Left ventricle myocardium inferior (tissue), 1 donor: ENCODE results near the gene RIPOR3. TPM values are rescaled to one million over a fixed set of nuclear protein-coding genes. Genes with fewer than 3 reads are reported as not detected.

Source experiments
- DNase-seq: peaks from one replicate; pipeline ENCODE4 v3.0.0-alpha.2; 2020
- H3K27ac ChIP-seq: fragments of 200-600 bp; replicated peaks from 2 replicates; pipeline ENCODE4 v1.8.0; 2021
- H3K27me3 ChIP-seq: fragments of 200-600 bp; 2 replicates; pipeline ENCODE4 v1.8.0; 2021; ENCODE audit warnings: low read depth
- H3K36me3 ChIP-seq: fragments of 200-600 bp; 2 replicates; pipeline ENCODE4 v1.8.0; 2021
- H3K4me1 ChIP-seq: fragments of 200-600 bp; 2 replicates; pipeline ENCODE4 v1.8.0; 2021
- H3K4me3 ChIP-seq: fragments of 200-600 bp; 2 replicates; pipeline ENCODE4 v1.8.0; 2021; ENCODE audit warnings: mild to moderate bottlenecking, moderate library complexity
- H3K9me3 ChIP-seq: fragments of 200-600 bp; replicated peaks from 2 replicates; pipeline ENCODE4 v1.8.0; 2021
- intact Hi-C: fragments of 100-400 bp; cut with micrococcal nuclease; formaldehyde crosslinking; loops from one replicate; pipeline ENCODE4 v1.11.0; 2022
- total RNA-seq: library from RNA; stranded (reverse); fragmentation: NEBNext Ultra II Directional; extraction: Animal tissue kit (Norgen Biotek cat#: 25700); gene quantifications from one replicate; pipeline ENCODE4 v1.2.1, GENCODE V29; 2021
- TF ChIP-seq, protein P1 (sequence below): fragments of 200-600 bp; IDR thresholded peaks from 2 replicates; pipeline ENCODE4 v1.8.0; 2021; ENCODE audit warnings: antibody characterized with exemption, mild to moderate bottlenecking, borderline replicate concordance
- donor health status: DM: no; HTN: yes; CAD: no; lungs with severe emphysema.

The RIPOR3 gene
- total RNA-seq, 1 donor from 2014 or later, result 6.5 TPM

DNA sequence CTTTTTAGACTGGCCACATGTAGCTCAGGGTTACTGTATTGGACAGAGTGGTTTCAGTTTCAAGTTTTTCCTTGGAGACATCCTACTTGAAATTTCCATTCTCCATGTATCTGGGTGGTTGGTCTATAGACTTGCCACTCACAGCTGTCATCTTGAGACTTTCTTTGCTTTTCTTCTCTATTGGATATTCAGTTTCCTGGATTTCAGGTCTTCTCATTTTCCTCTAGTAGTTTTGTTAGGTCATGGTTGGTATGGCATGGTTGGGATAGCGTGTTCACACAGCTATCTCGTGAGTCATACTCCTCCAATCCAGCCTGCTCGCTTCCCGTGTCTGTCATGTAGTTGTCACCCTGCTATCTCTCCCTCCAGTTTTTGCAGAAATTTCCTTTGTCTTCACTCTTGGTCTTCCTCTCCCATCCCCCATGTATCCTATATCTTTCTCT, 132.8 kb downstream of the RIPOR3 start:
- Histone ChIP-seq H3K36me3 (peaks cover 18% of the 10 kb centered on the region), H3K4me3 (no peak overlapping the region), H3K4me1 (peaks cover 60% of the 10 kb centered on the region), H3K9me3 (no peaks in the 10 kb centered on the region), H3K27me3 (no peaks in the 10 kb centered on the region), H3K27ac (no peak overlapping the region)
- DNase-seq, result no peak
- TF ChIP-seq, protein P1, sequence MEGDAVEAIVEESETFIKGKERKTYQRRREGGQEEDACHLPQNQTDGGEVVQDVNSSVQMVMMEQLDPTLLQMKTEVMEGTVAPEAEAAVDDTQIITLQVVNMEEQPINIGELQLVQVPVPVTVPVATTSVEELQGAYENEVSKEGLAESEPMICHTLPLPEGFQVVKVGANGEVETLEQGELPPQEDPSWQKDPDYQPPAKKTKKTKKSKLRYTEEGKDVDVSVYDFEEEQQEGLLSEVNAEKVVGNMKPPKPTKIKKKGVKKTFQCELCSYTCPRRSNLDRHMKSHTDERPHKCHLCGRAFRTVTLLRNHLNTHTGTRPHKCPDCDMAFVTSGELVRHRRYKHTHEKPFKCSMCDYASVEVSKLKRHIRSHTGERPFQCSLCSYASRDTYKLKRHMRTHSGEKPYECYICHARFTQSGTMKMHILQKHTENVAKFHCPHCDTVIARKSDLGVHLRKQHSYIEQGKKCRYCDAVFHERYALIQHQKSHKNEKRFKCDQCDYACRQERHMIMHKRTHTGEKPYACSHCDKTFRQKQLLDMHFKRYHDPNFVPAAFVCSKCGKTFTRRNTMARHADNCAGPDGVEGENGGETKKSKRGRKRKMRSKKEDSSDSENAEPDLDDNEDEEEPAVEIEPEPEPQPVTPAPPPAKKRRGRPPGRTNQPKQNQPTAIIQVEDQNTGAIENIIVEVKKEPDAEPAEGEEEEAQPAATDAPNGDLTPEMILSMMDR, result no peak
- intact Hi-C loops, result no loop called here

DNA sequence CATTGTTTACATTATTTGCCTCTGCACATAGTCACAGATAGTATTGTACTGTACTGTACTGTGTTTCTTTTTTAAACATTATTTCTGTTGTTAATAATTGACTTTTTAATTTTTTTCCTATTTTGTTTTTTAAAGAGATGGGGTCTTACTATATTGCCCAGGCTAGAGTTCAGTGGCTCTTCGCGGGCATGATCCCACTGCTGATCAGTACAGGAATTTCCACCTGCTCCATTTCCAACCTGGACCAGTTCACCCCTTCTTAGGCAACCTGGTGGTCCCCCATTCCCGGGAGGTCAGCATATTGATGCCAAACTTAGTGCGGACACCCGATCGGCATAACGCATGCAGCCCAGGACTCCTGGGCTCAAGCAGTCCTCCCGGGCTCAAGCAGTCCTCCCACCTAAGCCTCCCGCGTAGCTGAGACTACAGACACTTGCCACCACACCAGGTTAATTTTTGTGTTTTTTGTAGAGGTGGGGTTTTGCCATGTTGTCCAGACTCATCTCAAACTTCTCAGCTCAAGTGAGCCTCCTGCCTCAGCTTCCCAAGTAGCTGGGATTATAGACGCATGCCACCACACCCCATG, 133.7 kb downstream of the RIPOR3 start:
- no peaks in the 10 kb centered on the region for H3K9me3 ChIP-seq
- TF ChIP-seq, protein P1, result no peak
- intact Hi-C loops, result no loop called here
- H3K4me1 ChIP-seq, result peaks cover 51% of the 10 kb centered on the region
- no peaks in the 10 kb centered on the region for H3K27me3 ChIP-seq
- no peak overlapping the region for H3K27ac ChIP-seq
- peaks cover 14% of the 10 kb centered on the region for H3K36me3 ChIP-seq
- H3K4me3 ChIP-seq, result no peak overlapping the region
- no peak for DNase-seq

DNA sequence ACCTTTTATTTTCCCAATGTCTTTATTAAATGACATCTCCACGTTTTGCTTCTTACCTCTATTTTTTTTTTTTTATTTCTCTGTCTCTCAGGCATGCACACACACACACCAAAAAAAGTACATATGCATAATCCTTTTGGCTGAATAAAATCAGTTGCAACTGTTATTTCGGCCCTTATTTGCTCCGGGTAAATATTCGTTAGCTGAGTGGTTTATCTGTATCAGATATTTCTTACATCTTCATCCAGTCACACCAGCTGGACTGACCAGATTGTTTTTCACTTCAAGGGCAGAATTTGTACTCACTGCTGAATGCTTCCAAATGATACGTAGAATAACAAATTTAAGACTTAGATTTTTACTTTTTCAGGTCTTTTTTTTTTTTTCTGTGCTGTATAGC, 135.7 kb downstream of the RIPOR3 start:
- H3K9me3 ChIP-seq, result no peaks in the 10 kb centered on the region
- H3K36me3 ChIP-seq, result no peaks in the 10 kb centered on the region
- H3K4me3 ChIP-seq, result no peak overlapping the region
- intact Hi-C loops, result no loop called here
- H3K27ac ChIP-seq, result no peak overlapping the region
- TF ChIP-seq, protein P1, result no peak
- no peaks in the 10 kb centered on the region for H3K27me3 ChIP-seq
- H3K4me1 ChIP-seq, result peaks cover 39% of the 10 kb centered on the region
- no peak for DNase-seq

DNA sequence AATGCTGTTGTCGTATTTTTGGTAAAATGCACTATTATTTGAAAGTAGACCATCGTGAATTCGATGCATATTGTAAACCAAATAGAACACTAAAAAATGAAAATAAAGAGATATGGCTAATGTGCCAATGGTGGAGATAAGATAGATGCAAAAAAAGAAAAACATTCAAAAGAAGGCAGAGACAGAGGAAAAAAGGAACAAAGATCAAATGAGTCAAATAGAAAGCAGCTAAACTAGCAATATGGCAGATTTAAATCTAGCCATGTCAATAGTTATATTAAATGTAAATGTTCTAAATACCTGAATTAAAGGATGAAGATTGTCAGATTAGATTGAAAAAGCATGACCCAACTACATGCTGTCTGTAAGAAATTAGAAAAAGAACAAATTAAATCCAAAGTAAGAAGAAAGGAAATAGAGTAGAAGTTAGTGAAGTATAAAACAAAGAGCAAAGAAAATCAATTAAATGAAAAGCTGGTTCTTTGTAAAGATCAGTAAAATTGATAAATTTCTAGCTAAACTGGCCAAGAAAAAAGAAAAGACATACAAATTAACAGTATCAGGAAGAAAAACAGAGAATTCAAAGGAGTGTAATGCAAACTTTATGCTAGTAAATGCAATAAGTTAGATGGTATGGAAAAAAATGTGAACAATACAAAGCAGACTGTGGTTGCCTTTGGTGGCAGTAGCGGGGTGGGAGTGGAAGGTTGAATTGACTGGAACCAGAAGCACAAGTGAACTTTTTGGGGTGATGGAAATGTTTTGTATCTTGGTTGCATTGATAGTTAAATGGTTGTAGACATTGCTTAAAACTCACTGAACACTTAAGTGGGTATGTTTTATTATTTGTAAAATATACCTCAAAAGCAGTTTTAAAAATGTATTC, 136.4 kb downstream of the RIPOR3 start:
- TF ChIP-seq, protein P1, result no peak
- Histone ChIP-seq H3K27me3 (no peaks in the 10 kb centered on the region), H3K36me3 (no peaks in the 10 kb centered on the region), H3K4me3 (no peak overlapping the region), H3K4me1 (peaks cover 39% of the 10 kb centered on the region), H3K27ac (no peak overlapping the region), H3K9me3 (no peaks in the 10 kb centered on the region)
- intact Hi-C loops, result no loop called here
- no peak for DNase-seq

DNA sequence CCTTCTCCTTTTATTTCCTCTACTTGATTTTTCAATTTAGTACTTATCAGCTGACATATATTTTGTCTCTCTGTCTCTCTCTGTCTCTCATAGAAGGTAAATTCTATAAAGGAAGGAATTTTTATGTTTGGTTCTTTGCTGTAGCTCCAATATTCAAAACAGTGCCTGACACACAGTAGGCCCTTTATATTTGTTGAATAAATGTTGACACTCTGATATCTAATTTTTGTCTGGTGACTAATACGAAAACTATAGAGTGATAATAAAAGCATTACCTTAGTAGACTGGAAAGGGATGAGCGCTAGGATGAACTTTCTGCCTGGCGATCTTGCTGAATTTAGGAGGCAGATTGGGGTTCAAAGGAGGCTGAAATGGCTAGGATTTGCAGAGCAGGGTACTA, 138.4 kb downstream of the RIPOR3 start:
- H3K27ac ChIP-seq, result no peak overlapping the region
- no peaks in the 10 kb centered on the region for H3K9me3 ChIP-seq
- H3K27me3 ChIP-seq, result no peaks in the 10 kb centered on the region
- DNase-seq, result no peak
- peaks cover 47% of the 10 kb centered on the region for H3K4me1 ChIP-seq
- TF ChIP-seq, protein P1, result no peak
- intact Hi-C loops, result no loop called here
- no peaks in the 10 kb centered on the region for H3K36me3 ChIP-seq
- H3K4me3 ChIP-seq, result no peak overlapping the region
